ENCODE measurements around the gene PRSS35.
"Not testable (repeated sequence)": the region's sequence is repeated elsewhere in the genome, so short reads cannot be mapped to it uniquely, and the experiment has no call there.

DNA sequence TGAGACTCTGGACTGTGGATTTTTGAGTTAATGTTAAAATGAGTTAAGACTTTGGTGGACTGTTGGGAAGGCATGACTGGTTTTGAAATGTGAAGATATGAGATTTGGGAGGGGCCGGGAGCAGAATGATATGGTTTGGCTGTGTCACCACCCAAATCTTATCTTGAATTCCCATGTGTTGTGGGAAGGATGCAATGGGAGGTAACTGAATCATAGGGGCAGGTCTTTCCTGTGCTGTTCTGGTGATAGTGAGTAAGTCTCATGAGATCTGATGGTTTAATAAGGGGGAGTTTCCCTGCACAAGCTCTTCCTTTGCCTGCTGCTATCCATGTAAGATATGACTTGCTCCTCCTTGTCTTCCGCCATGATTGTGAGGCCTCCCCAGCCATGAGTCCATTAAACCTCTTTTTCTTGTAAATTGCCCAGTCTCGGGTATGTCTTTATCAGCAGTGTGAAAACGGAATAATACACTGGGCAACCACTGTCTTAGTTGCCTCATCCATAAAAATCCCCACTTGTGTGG lies 59.4 kb downstream of the PRSS35 start:
- TF ChIP-seq, protein P1, sequence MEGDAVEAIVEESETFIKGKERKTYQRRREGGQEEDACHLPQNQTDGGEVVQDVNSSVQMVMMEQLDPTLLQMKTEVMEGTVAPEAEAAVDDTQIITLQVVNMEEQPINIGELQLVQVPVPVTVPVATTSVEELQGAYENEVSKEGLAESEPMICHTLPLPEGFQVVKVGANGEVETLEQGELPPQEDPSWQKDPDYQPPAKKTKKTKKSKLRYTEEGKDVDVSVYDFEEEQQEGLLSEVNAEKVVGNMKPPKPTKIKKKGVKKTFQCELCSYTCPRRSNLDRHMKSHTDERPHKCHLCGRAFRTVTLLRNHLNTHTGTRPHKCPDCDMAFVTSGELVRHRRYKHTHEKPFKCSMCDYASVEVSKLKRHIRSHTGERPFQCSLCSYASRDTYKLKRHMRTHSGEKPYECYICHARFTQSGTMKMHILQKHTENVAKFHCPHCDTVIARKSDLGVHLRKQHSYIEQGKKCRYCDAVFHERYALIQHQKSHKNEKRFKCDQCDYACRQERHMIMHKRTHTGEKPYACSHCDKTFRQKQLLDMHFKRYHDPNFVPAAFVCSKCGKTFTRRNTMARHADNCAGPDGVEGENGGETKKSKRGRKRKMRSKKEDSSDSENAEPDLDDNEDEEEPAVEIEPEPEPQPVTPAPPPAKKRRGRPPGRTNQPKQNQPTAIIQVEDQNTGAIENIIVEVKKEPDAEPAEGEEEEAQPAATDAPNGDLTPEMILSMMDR (IDR thresholded peaks at IDR 0.05 in 4 of 5, conservative IDR thresholded peaks at IDR 0.05 in 1 of 5), result not testable (repeated sequence)
- not testable (repeated sequence) for TF ChIP-seq POLR2A (IDR thresholded peaks at IDR 0.05)

All from gastrocnemius medialis (tissue), 4 donors.